KOPT-K1 (cell line): ENCODE measurements around the gene VPS26A.

Experiments used
- H3K27ac ChIP-seq: fragments of 200-600 bp; sonication (generic); 2 replicates; pipeline ENCODE4 v1.5.1; 2016; ENCODE audit warnings: antibody characterized with exemption, mild to moderate bottlenecking, low read depth, low read length; ENCODE audit not compliant: poor library complexity, severe bottlenecking
- H3K36me3 ChIP-seq: fragments of 200-600 bp; sonication (generic); 2 replicates; pipeline ENCODE4 v1.5.1; 2017; ENCODE audit warnings: antibody characterized with exemption, mild to moderate bottlenecking, low read length, moderate library complexity; ENCODE audit not compliant: insufficient read depth
- H3K9me3 ChIP-seq: fragments of 200-600 bp; sonication (generic); 2 replicates; pipeline ENCODE4 v1.5.1; 2017; ENCODE audit warnings: antibody characterized with exemption, low read length, mild to moderate bottlenecking; ENCODE audit not compliant: insufficient read depth, poor library complexity, severe bottlenecking

VPS26A gene

DNA sequence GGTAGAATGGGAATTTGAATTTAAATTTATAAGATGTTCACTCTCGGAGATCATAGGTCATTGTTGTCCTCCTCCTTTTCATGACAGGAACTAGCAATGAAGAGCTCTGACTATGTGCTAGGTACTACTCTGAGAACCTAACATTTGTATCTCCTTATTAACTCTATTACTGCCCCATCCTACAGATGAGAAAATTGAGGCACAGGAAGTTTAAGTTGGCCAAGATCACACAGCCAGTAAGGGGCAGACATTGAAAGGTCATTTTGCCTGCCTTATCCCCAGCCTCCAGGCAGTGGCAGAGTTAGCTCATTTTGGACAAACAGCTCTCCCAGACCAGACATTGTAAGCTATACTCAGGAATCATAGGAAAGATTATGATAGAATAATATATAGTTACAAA, 30.0 kb upstream of the VPS26A start:
- H3K36me3 ChIP-seq = no peaks in the 10 kb centered on the region
- no peaks in the 10 kb centered on the region for H3K9me3 ChIP-seq
- no peak overlapping the region for H3K27ac ChIP-seq

DNA sequence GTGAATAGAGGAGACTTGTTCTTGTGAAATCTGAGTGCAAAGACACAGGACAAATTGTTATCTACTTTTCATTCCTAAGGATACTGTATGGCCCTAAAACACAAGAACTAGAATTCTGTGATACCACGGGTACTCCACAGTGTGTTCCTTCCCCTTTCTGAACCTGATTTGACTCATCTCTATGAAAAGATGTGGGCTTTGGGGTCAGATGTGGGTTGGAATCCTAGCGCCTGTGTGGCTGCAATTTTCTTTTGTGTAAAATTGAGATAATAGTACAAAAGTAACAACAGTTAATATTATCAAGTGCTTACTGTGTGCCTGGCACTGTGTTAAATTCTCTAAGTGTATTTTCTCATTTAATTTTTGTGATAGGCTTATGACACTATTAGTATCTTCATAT, 27.9 kb upstream of the VPS26A start:
- no peaks in the 10 kb centered on the region for H3K9me3 ChIP-seq
- no peak overlapping the region for H3K27ac ChIP-seq
- no peaks in the 10 kb centered on the region for H3K36me3 ChIP-seq

DNA sequence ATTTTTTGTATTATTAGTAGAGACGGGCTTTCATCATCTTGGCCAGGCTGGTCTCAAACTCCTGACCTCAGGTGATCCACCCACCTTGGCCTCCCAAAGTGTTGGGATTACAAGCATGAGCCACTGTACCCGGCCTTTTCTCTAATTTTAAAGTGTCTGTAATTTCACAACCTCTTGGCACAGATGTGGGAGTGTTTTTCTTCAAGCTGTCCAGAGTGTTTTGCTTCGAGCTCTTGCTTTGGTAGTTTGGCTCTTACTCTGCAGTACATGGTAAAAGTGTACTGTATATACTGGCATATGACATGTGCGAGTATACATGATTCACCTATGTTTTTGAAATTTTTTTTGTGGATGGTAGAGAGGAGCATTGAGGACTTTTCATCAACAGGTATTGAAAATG, 26.2 kb upstream of the VPS26A start:
- Histone ChIP-seq H3K36me3 (no peaks in the 10 kb centered on the region), H3K9me3 (no peaks in the 10 kb centered on the region), H3K27ac (no peak overlapping the region)

DNA sequence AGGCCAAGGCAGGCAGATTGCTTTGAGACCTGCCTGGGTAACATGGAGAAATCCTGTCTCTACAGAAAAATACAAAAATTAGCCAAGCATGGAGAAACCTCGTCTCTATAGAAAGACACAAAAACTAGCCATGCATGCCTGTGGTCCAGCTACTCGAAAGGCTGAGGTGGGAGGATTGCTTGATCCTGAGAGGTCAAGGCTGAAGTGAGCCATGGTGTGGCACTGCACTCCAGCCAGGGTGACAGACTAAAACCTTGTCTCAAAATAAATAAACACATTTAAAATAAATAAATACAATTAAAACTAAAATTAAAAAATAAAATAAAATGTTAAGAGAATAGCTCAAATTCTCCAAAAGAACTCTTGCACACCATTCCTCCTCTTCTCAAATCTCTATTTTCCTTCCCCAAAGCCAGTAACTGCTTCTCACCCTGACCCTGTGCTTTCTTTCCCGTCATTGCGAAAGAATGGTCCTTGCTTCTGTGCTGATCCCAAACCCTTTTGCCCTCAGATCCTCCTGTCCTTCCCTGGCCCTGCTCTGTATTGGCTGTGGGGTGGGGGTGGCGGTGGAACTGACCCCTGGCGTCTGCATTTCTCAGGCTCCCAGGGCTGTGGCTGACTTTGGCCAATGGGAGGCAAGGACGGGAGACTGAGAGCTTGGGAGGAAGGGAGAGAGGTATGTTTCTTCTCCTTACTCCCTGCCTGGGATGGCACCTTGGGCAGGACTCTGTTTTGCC, 23.7 kb upstream of the VPS26A start:
- Histone ChIP-seq H3K36me3 (no peaks in the 10 kb centered on the region), H3K9me3 (no peaks in the 10 kb centered on the region), H3K27ac (no peak overlapping the region)

DNA sequence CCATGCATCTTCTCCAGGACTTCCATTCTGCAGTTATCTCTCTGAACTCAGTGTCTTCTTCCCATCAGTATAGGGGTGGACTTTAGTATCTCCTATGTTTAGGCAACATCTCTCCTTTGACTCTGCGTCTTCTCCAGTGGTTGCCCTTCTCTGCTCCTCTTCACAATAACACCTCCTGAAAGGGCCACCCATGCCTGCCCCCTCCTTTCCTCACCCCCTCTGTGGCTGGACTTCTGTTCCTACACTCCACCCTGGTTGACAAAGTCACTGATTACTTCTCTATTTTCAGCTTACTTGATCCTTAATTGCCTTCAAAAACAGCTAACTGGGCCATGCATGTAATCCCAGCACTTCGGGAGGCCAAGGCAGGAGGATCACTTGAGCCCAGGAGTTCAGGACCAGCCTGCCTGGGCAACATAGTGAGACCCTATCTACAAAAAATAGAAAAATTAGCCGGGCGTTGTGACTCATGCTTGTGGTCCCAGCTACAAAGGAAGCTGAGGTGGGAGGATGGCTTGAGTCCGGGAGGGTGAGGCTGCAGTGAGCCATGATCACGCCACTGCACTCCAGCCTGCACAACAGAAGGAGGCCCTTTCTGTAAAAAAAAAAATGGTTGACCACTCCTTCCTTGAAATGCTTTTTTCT, 22.4 kb upstream of the VPS26A start:
- Histone ChIP-seq H3K27ac (no peak overlapping the region), H3K9me3 (no peaks in the 10 kb centered on the region), H3K36me3 (no peaks in the 10 kb centered on the region)

DNA sequence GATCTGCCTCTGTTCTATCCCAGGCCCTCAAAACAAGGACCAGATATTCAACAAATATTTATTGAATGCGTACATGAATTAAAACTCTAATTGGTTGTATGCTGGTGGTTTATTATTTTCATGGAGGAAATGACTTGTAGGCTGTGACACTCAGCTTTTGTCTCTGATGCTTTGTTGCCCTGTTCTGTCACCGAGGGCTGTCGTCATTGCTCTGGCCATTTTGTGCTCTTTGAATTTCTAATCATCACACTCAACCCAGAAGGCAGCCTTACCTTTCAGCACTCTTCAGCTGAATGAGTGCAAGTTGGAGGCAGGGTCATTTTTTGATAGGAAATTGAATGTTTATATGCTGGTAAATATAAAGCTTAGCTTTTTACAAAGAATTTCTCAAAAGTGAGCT, 21.5 kb upstream of the VPS26A start:
- H3K27ac ChIP-seq = no peak overlapping the region
- H3K9me3 ChIP-seq = no peaks in the 10 kb centered on the region
- H3K36me3 ChIP-seq = no peaks in the 10 kb centered on the region

DNA sequence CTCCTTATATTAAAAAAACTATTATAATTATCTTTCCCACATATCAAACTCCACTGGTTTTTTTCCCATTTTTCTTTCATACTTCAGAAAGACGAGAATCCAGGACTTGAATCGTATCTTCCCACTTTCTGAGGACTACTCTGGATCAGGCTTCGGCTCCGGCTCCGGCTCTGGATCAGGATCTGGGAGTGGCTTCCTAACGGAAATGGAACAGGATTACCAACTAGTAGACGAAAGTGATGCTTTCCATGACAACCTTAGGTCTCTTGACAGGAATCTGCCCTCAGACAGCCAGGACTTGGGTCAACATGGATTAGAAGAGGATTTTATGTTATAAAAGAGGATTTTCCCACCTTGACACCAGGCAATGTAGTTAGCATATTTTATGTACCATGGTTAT, 20.2 kb upstream of the VPS26A start:
- no peaks in the 10 kb centered on the region for H3K9me3 ChIP-seq
- no peak overlapping the region for H3K27ac ChIP-seq
- H3K36me3 ChIP-seq = no peaks in the 10 kb centered on the region

DNA sequence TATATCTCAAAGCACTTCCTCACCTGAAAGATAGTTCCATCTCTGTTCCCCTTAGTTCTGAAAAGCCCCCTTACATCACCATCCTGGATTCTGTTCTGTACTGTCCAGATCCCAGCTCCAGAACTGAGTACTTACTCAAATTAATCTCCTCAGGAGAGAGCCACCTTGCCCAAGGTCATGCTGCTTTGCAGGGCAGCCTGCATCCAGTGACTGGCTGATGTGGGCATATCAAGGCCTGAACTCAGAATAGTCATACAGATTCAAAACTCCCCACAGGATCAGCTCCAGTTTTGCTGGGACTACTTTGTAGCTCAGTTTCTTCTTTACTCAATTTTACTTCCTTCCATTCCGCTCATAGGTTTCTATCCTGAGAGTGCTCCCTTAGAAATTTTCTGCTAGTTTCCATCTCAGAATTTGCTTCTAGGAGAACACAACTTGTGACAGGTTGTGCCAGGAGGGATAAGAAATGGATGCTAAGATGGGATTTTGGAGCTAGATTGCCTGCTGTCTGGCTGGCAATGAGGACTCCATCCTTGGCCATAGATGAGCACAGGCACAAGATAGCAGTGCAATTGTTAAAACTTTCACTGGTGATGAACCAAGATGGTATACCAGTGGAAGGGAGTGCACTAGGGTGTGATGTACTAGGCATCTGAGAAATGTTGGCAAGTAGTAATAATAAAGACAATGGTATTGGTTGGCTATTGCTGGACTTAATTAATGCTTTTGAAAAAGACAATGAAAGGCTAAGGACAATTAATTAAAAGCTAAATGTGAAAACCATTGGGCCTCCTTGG, 18.8 kb upstream of the VPS26A start:
- H3K27ac ChIP-seq = no peak overlapping the region
- H3K36me3 ChIP-seq = no peaks in the 10 kb centered on the region
- H3K9me3 ChIP-seq = no peaks in the 10 kb centered on the region

DNA sequence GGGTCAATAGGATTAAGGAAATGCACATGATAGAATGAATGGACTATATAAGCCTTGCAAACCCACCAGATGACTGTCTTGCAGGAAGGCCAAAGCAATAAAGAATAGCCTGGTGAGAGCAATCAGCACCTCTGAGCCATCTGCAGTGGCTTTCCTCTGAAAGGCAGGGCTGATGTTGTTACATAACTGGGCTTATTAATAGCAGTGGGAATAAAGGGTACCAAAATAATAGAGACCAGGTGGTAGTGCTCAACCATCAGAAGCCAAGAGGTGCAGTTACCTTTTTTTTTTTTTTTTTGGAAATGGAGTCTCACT, 16.8 kb upstream of the VPS26A start:
- no peaks in the 10 kb centered on the region for H3K9me3 ChIP-seq
- H3K36me3 ChIP-seq = no peaks in the 10 kb centered on the region
- no peak overlapping the region for H3K27ac ChIP-seq

DNA sequence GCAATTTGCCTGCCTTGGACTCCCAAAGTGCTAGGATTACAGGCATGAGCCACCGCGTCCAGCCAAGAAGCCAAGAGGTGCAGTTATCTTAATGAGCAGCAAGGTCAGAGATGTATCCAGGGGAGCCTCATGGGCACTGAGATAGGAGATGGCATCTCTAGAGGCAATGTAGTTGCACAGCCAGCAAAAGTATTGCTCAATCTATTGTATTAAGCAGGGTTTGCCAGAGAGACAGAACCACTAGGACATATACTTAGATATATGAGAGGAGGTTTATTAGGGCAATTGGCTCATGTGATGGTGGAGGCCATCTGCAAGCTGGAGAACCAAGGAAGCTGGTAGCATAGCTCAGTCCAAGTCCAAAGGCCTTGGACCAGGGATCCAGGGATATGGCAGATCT, 16.3 kb upstream of the VPS26A start:
- Histone ChIP-seq H3K9me3 (no peaks in the 10 kb centered on the region), H3K36me3 (no peaks in the 10 kb centered on the region), H3K27ac (no peak overlapping the region)

DNA sequence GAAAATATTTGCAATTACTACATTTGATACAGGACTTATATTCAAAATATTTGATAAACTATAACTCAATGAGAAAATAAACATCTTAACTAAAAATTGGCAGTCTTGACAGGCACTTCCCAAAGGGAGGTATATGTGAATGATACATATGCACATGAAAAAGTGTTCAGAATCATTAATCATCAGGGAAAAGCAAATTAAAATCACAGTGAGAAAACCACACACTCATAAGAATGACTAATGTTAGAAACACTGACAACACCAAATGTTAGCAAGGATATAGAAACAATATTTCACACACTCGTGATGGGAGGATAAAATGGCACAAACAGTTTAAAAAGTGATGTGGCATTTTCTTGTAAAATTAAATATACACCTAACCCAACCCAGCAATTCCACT, 4.1 kb upstream of the VPS26A start:
- Histone ChIP-seq H3K9me3 (no peaks in the 10 kb centered on the region), H3K36me3 (no peaks in the 10 kb centered on the region), H3K27ac (no peak overlapping the region)

DNA sequence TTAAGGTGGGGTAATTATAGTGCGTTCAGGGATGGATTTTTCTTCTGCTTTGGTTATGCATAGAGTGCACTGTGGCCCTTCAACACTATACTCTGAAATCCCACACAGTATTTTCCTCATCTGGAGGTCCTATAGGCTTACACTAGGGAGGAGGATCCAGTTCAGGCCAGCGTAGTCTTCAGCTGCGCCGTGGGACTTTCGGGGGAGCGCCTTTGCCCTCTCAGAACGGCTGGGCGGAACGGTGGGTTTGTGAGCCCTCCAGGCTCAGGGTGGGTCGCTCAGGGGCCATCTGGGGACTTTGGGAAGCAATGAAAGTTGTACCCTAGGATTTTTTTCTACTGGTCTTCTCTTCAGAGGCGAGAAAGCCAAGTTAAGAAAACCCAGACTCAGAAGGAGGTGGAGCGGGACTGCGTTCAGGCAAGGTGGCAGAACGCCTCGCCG, 652 bp upstream of the VPS26A start:
- Histone ChIP-seq H3K27ac (peak overlapping the region; percentile 70), H3K9me3 (no peaks in the 10 kb centered on the region)

DNA sequence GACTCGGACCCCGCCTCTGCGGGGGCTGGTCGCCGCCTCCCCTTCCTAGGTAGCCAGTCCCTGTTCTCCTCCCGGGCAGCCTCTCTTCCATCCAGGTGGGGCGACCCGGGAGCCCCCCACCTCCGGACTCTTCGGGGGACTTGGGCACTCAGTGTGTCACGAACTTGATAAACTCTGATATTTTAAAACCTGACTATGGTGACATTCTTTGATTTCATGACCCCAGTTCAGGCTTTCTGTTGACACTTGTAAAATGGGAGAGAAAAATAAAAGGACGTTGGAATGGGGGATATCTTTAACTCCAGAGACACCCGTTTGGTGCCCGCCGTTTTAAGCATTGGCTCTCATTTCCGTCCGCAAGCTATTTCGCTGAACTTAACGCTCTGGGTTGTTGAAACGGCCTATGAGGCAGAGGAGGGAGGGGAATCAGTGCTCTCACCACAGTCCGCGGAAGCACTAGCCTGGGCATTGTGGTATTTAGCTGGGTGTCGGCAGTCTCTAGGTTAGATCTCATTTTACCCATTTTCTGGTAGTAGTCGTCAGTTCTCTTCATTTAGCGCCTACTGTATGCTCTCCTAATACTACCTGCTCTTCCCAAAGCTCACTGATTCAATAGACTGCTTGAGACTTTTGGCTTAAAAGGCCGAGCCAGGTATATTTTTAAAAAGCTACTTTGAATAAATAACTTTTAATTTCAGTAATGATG, 738 bp downstream of the VPS26A start:
- Histone ChIP-seq H3K27ac (peak overlapping the region; percentile 70), H3K36me3 (no peaks in the 10 kb centered on the region), H3K9me3 (no peaks in the 10 kb centered on the region)

More for the DNA sequence above, 652 bp upstream of the VPS26A start:
- no peaks in the 10 kb centered on the region for H3K36me3 ChIP-seq

DNA sequence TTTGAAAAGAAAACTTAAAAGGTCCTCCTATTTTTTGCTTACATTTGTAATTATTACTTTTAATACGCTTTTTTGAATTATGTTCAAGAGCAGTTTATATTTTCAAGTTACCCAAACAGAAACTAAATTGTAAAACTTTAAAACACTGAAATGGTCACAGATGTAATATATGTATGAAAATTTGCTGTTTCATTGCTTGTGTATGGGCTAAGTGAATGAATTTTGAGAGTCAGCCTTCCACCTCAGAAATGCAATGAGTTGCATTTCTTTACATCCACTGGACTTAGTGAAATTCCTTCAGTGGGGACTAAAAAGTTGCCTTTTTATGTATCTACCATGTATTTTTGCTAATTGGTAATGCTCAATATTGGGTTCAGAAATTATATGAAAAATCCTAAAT, 1.6 kb downstream of the VPS26A start:
- no peaks in the 10 kb centered on the region for H3K9me3 ChIP-seq
- H3K27ac ChIP-seq = no peak overlapping the region
- no peaks in the 10 kb centered on the region for H3K36me3 ChIP-seq

DNA sequence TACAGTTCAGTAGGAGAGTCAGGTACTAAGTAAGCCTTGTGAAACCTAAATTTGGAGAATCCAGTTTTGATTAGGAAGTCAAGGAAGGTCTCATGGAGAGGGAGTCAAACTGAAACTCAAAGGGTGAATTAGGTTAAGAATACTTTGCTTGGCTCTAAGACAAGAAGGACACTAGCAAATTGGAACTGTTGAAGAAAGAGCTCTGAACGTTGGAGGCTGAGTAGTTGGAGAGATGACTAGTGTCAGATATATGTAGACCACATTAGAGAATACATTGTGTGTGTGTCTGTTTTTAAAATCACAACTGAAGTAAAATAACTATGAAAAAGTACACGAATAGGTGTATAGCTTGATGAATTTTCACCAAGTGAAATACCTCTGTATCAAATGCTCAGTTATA, 6.3 kb downstream of the VPS26A start:
- no peak overlapping the region for H3K27ac ChIP-seq
- H3K9me3 ChIP-seq = no peaks in the 10 kb centered on the region
- peaks cover 29% of the 10 kb centered on the region for H3K36me3 ChIP-seq
